ENCODE results near the gene CDH24. TPM values are rescaled to one million over a fixed set of nuclear protein-coding genes. Genes with fewer than 3 reads are reported as not detected.
A peak's percentile ranks its signal among the peaks of the same experiment; 100 is the strongest.

Gene CDH24
- total and polyA plus RNA-seq, 2 of the 13 experiments (the other 11 are each of a cell fraction or from before 2014, with no cell fraction given), result 0.69 to 0.99 TPM

DNA sequence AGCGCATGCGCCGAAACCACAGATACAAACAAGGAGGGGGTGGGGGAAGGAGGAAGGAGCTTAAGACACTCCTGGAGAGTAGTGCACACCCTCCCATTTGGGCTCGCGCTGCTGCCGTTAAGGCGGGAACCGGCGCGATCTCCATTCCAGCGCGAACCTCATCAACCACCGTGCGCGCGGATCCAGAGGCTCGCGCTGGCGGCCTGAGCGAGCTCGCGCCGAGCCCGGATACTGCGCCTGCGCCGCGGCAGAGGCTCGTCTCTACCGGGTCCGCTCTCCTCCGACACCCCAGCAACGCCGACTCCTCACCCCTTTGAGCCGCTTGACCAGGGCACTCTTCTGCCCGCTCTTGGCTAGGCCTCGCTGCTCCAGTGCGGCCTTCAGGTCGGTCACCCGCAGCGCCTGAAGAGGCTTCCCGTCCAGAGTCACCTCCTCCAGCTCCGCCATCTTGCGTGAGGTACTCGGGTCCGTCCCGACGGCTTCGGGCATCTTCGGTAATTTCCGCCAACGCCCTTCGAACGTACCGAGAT is 37.4 kb upstream of the CDH24 start, which contains the start of gene ACIN1 (continued):
- TF ChIP-seq, protein P1, sequence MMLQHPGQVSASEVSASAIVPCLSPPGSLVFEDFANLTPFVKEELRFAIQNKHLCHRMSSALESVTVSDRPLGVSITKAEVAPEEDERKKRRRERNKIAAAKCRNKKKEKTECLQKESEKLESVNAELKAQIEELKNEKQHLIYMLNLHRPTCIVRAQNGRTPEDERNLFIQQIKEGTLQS (CRISPR knock-in tag; IDR thresholded peaks at IDR 0.05), result peak; percentile 59; the same call in 1 of the 2 replicates
- TF ChIP-seq, protein P2, sequence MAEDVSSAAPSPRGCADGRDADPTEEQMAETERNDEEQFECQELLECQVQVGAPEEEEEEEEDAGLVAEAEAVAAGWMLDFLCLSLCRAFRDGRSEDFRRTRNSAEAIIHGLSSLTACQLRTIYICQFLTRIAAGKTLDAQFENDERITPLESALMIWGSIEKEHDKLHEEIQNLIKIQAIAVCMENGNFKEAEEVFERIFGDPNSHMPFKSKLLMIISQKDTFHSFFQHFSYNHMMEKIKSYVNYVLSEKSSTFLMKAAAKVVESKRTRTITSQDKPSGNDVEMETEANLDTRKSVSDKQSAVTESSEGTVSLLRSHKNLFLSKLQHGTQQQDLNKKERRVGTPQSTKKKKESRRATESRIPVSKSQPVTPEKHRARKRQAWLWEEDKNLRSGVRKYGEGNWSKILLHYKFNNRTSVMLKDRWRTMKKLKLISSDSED (CRISPR knock-in tag; IDR thresholded peaks at IDR 0.05), result peak; percentile 97; the same call in 1 of the 2 replicates
- peak; percentile 99 for TF ChIP-seq ZNF251 (CRISPR knock-in tag; IDR thresholded peaks at IDR 0.05)
- no peak for TF ChIP-seq CREB1 (IDR thresholded peaks at IDR 0.05)
- TF ChIP-seq CREB1 (CRISPR knock-in tag; IDR thresholded peaks at IDR 0.05), result no peak
- TF ChIP-seq SP2 (CRISPR knock-in tag; IDR thresholded peaks at IDR 0.05), result no peak
- TF ChIP-seq FOXA1 (IDR thresholded peaks at IDR 0.05), result no peak
- peak; percentile 44; the same call in 1 of the 2 replicates for TF ChIP-seq FOXA1 (CRISPR knock-in tag; IDR thresholded peaks at IDR 0.05)
- TF ChIP-seq SMYD3 (CRISPR knock-in tag; IDR thresholded peaks at IDR 0.05), result 0 out of 2 replicates have a peak, but pooled peaks have one; percentile 34
- TF ChIP-seq POLR2AphosphoS5 (IDR thresholded peaks at IDR 0.05; ENCODE audit: low read depth, low read length), result peak; percentile 95
- no peak for TF ChIP-seq ZNF496 (CRISPR knock-in tag; IDR thresholded peaks at IDR 0.05; ENCODE audit: insufficient replicate concordance)
- TF ChIP-seq RARA (CRISPR knock-in tag; IDR thresholded peaks at IDR 0.05), result peak; percentile 20
- no peak for TF ChIP-seq MTA3 (CRISPR knock-in tag; IDR thresholded peaks at IDR 0.05)
- TF ChIP-seq, protein P3, sequence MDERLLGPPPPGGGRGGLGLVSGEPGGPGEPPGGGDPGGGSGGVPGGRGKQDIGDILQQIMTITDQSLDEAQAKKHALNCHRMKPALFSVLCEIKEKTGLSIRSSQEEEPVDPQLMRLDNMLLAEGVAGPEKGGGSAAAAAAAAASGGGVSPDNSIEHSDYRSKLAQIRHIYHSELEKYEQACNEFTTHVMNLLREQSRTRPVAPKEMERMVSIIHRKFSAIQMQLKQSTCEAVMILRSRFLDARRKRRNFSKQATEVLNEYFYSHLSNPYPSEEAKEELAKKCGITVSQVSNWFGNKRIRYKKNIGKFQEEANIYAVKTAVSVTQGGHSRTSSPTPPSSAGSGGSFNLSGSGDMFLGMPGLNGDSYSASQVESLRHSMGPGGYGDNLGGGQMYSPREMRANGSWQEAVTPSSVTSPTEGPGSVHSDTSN (CRISPR knock-in tag; IDR thresholded peaks at IDR 0.05), result no peak; the same call in 1 of the 2 replicates
- peak; percentile 96 for TF ChIP-seq RFXAP (CRISPR knock-in tag; IDR thresholded peaks at IDR 0.05; ENCODE audit: borderline replicate concordance)
- peak; percentile 88; the same call in 1 of the 2 replicates for TF ChIP-seq ZNF468 (CRISPR knock-in tag; IDR thresholded peaks at IDR 0.05)
- no peak for TF ChIP-seq THAP11 (CRISPR knock-in tag; IDR thresholded peaks at IDR 0.05)
- TF ChIP-seq, protein P4, sequence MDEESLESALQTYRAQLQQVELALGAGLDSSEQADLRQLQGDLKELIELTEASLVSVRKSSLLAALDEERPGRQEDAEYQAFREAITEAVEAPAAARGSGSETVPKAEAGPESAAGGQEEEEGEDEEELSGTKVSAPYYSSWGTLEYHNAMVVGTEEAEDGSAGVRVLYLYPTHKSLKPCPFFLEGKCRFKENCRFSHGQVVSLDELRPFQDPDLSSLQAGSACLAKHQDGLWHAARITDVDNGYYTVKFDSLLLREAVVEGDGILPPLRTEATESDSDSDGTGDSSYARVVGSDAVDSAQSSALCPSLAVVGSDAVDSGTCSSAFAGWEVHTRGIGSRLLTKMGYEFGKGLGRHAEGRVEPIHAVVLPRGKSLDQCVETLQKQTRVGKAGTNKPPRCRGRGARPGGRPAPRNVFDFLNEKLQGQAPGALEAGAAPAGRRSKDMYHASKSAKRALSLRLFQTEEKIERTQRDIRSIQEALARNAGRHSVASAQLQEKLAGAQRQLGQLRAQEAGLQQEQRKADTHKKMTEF (CRISPR knock-in tag; IDR thresholded peaks at IDR 0.05), result peak; percentile 97
- peak; percentile 92 for TF ChIP-seq ZNF720 (CRISPR knock-in tag; IDR thresholded peaks at IDR 0.05)
- TF ChIP-seq HNRNPH1 (optimal IDR thresholded peaks at IDR 0.05; ENCODE audit: low read depth, low read length), result no peak
- no peak for TF ChIP-seq CEBPB (IDR thresholded peaks at IDR 0.05; ENCODE audit: borderline replicate concordance, low read depth, low read length)
- 0 out of 4 replicates have a peak, but pooled peaks of 1 of the 2 experiments have one; percentile 1 for TF ChIP-seq MAFK (conservative IDR thresholded peaks at IDR 0.05 in 1 of 2, IDR thresholded peaks at IDR 0.05 in 1 of 2; ENCODE audit: low read length in 2 of 2)
- TF ChIP-seq TBX3 (IDR thresholded peaks at IDR 0.05; ENCODE audit: borderline replicate concordance), result peak; percentile 19; the same call in 1 of the 2 replicates
- TF ChIP-seq ZMAT3 (CRISPR knock-in tag; conservative IDR thresholded peaks at IDR 0.05), result peak; percentile 99
- TF ChIP-seq, protein P5, sequence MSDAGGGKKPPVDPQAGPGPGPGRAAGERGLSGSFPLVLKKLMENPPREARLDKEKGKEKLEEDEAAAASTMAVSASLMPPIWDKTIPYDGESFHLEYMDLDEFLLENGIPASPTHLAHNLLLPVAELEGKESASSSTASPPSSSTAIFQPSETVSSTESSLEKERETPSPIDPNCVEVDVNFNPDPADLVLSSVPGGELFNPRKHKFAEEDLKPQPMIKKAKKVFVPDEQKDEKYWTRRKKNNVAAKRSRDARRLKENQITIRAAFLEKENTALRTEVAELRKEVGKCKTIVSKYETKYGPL (CRISPR knock-in tag; IDR thresholded peaks at IDR 0.05), result peak; percentile 86; the same call in 1 of the 2 replicates
